Measurements from ENCODE around the gene PLK1. TPM values are rescaled to one million over a fixed set of nuclear protein-coding genes. Genes with fewer than 3 reads are reported as not detected.
"Not testable (repeated sequence)": the region's sequence is repeated elsewhere in the genome, so short reads cannot be mapped to it uniquely, and the experiment has no call there.

Gene PLK1
- total and polyA plus RNA-seq, 4 donors = 4.4 to 20.1 (median 13.5) TPM

DNA sequence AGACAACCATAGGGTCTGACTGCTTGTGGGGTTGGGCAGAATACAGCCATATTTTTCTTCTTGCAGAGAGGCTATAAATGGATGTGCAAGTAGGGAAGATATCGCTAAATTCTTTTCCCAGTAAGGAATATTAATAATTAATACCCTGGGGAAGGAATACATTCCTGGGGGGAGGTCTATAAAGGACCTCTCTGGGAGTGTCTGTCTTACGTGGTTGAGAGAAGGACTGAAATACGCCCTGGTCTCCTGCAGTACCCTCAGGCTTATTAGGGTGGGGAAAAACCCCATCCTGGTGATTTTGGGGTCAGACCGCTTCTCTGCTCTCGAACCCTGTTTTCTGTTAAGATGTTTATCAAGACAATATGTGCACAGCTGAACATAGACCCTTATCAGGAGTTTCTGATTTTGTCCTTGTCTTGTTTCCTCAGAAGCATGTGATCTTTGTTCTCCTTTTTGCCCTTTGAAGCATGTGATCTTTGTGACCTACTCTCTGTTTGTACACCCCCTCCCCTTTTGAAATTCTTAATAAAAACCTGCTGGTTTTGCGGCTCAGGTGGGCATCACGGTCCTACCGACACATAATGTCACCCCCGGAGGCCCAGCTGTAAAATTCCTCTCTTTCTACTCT is 44.0 kb downstream of the PLK1 start:
- not testable (repeated sequence) for H3K36me3 ChIP-seq (ENCODE audit: control insufficient read depth, insufficient read depth, low read length); H3K27ac ChIP-seq (ENCODE audit: low read depth, low read length); DNase-seq (ENCODE audit: low read depth in 4 of 6, low spot score in 6 of 6); H3K27me3 ChIP-seq (ENCODE audit: control insufficient read depth, insufficient read depth, low read length); H3K9me3 ChIP-seq (ENCODE audit: control insufficient read depth, insufficient read depth, low read length); H3K4me1 ChIP-seq (ENCODE audit: control insufficient read depth, insufficient read depth, low read length); H3K4me3 ChIP-seq (ENCODE audit: low read depth, low read length)
- 85% methylated on average over 2 of the region's 9 CpGs for WGBS (ENCODE audit: insufficient coverage)

DNA sequence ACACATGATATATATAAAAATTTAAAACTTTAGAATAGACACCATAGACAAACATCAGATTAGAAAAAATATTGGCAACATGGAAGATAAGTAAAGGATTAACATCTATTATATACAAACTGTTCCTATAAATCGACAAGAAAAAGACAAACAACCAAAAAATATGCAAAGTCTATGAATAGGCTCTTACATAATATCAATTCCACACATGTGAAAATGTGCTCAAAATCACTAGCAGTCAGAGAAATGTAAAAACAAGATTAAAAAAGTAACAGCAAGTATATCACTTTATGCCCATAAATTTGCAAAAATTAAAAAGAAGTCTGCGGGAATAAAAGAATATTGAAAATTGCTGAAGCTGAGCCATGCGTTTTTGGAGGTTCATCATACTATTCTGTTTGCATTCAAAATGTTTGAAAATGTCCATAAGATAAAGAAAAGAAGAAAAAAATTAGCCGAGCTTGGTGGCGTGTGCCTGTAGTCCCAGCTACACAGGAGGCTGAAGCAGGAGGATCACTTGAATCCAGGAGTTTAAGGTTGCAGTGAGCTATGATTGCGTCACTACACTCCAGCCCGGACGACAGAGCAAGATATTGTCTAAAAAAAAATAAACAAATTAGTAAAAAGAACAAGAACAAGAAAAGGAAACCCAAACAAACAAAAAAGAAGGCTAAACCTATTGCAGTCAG is 45.6 kb downstream of the PLK1 start:
- DNase-seq (ENCODE audit: low read depth in 4 of 6, low spot score in 6 of 6) = peak in 1 of 6 donors; percentile 45
- H3K36me3 ChIP-seq (ENCODE audit: control insufficient read depth, insufficient read depth, low read length) = no peaks in the 10 kb centered on the region
- H3K4me3 ChIP-seq (ENCODE audit: low read depth, low read length) = no peak overlapping the region
- H3K9me3 ChIP-seq (ENCODE audit: control insufficient read depth, insufficient read depth, low read length) = no peaks in the 10 kb centered on the region
- H3K27ac ChIP-seq (ENCODE audit: low read depth, low read length) = no peak overlapping the region
- H3K27me3 ChIP-seq (ENCODE audit: control insufficient read depth, insufficient read depth, low read length) = no peaks in the 10 kb centered on the region
- peaks cover 3% of the 10 kb centered on the region for H3K4me1 ChIP-seq (ENCODE audit: control insufficient read depth, insufficient read depth, low read length)
- WGBS (ENCODE audit: insufficient coverage) = 100% methylated on average over 2 of the region's 8 CpGs

- Histone ChIP-seq H3K27ac (ENCODE audit: low read depth, low read length) (no peak overlapping the region), H3K36me3 (ENCODE audit: control insufficient read depth, insufficient read depth, low read length) (no peaks in the 10 kb centered on the region), H3K4me1 (ENCODE audit: control insufficient read depth, insufficient read depth, low read length) (peaks cover 3% of the 10 kb centered on the region), H3K9me3 (ENCODE audit: control insufficient read depth, insufficient read depth, low read length) (no peaks in the 10 kb centered on the region), H3K27me3 (ENCODE audit: control insufficient read depth, insufficient read depth, low read length) (no peaks in the 10 kb centered on the region), H3K4me3 (ENCODE audit: low read depth, low read length) (no peak overlapping the region)
- WGBS (ENCODE audit: insufficient coverage) = no CpG with 5 or more reads among the region's 3 CpGs
- no peak for DNase-seq (ENCODE audit: low read depth in 4 of 6, low spot score in 6 of 6)
These were observed 46.1 kb downstream of the PLK1 start for GRCh38 chr16:23724785-23725131.

GRCh38 chr16:23726710-23727109 is 48.0 kb downstream of the PLK1 start:
- peak in 1 of 6 donors; percentile 31 for DNase-seq (ENCODE audit: low read depth in 4 of 6, low spot score in 6 of 6)
- WGBS (ENCODE audit: insufficient coverage) = 57% methylated on average over 2 of the region's 3 CpGs
- Histone ChIP-seq H3K4me1 (ENCODE audit: control insufficient read depth, insufficient read depth, low read length) (peaks cover 3% of the 10 kb centered on the region), H3K27me3 (ENCODE audit: control insufficient read depth, insufficient read depth, low read length) (no peaks in the 10 kb centered on the region), H3K27ac (ENCODE audit: low read depth, low read length) (no peak overlapping the region), H3K9me3 (ENCODE audit: control insufficient read depth, insufficient read depth, low read length) (no peaks in the 10 kb centered on the region), H3K36me3 (ENCODE audit: control insufficient read depth, insufficient read depth, low read length) (no peaks in the 10 kb centered on the region), H3K4me3 (ENCODE audit: low read depth, low read length) (no peak overlapping the region)

DNA sequence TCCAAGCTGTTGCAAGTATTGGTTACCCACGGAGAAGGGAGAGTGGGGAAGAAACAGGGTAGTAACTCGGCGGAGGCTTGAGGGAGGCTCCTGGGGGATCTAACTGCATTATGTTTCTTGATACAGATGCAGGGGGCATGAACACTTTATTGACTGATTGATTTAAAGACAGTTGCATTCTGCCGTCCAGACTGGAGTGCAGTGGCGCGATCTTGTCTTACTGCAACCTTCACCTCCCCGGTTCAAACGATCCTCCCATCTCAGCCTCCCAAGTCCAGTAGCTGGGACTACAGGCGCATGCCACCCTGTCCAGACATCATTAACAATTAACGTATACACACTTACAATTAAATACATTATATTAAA is 49.4 kb downstream of the PLK1 start:
- 13% methylated on average over 3 of the region's 10 CpGs for WGBS (ENCODE audit: insufficient coverage)
- Histone ChIP-seq H3K27me3 (ENCODE audit: control insufficient read depth, insufficient read depth, low read length) (no peaks in the 10 kb centered on the region), H3K27ac (ENCODE audit: low read depth, low read length) (no peak overlapping the region), H3K4me1 (ENCODE audit: control insufficient read depth, insufficient read depth, low read length) (peaks cover 3% of the 10 kb centered on the region), H3K4me3 (ENCODE audit: low read depth, low read length) (no peak overlapping the region), H3K36me3 (ENCODE audit: control insufficient read depth, insufficient read depth, low read length) (no peaks in the 10 kb centered on the region), H3K9me3 (ENCODE audit: control insufficient read depth, insufficient read depth, low read length) (no peaks in the 10 kb centered on the region)
- no peak for DNase-seq (ENCODE audit: low read depth in 4 of 6, low spot score in 6 of 6)

- DNase-seq (ENCODE audit: low read depth in 4 of 6, low spot score in 6 of 6) = no peak
- 79% methylated on average over 8 of the region's 12 CpGs for WGBS (ENCODE audit: insufficient coverage)
- Histone ChIP-seq H3K27ac (ENCODE audit: low read depth, low read length) (no peak overlapping the region), H3K36me3 (ENCODE audit: control insufficient read depth, insufficient read depth, low read length) (no peaks in the 10 kb centered on the region), H3K27me3 (ENCODE audit: control insufficient read depth, insufficient read depth, low read length) (no peaks in the 10 kb centered on the region), H3K4me1 (ENCODE audit: control insufficient read depth, insufficient read depth, low read length) (peaks cover 6% of the 10 kb centered on the region), H3K9me3 (ENCODE audit: control insufficient read depth, insufficient read depth, low read length) (no peaks in the 10 kb centered on the region), H3K4me3 (ENCODE audit: low read depth, low read length) (no peak overlapping the region)
These were observed 51.1 kb downstream of the PLK1 start for GRCh38 chr16:23729503-23730424.

DNA sequence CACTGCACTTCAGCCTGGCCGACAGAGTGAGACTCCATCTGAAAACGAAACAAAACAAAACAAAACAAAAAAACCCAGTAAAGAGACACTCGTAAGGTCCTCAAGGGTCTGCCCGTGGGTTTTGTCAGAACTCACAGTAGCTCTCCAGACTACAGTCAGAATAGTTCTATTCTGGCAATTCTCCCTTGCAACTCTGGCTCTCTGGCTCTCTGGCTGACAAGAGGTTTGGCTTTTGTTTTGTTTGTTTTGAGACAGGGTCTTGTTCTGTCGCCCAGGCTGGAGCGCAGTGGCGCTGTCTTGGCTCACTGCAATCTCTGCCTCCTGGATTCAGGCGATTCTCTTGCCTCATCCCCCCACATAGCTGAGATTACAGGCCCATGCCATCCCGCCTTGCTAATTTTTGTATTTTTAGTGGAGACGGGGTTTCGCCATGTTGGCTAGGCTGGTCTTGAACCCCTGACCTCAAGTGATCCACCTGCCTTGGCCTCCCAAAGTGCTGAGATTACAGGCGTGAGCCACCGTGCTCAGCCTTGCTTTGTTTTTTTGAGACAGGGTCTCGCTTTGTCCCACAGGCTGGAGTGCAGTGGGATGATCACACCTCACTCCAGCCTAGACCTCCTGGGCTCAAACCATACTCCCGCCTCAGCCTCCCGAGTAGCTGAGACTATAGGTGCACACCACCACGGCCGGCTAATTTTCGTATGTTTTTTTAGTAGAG is 55.6 kb downstream of the PLK1 start:
- Histone ChIP-seq H3K27me3 (ENCODE audit: control insufficient read depth, insufficient read depth, low read length) (no peaks in the 10 kb centered on the region), H3K36me3 (ENCODE audit: control insufficient read depth, insufficient read depth, low read length) (no peaks in the 10 kb centered on the region), H3K27ac (ENCODE audit: low read depth, low read length) (no peak overlapping the region), H3K9me3 (ENCODE audit: control insufficient read depth, insufficient read depth, low read length) (no peaks in the 10 kb centered on the region), H3K4me1 (ENCODE audit: control insufficient read depth, insufficient read depth, low read length) (peaks cover 3% of the 10 kb centered on the region), H3K4me3 (ENCODE audit: low read depth, low read length) (no peak overlapping the region)
- DNase-seq (ENCODE audit: low read depth in 4 of 6, low spot score in 6 of 6) = peak in 1 of 6 donors; percentile 63
- WGBS (ENCODE audit: insufficient coverage) = 80% methylated on average over 17 of the region's 19 CpGs

DNA sequence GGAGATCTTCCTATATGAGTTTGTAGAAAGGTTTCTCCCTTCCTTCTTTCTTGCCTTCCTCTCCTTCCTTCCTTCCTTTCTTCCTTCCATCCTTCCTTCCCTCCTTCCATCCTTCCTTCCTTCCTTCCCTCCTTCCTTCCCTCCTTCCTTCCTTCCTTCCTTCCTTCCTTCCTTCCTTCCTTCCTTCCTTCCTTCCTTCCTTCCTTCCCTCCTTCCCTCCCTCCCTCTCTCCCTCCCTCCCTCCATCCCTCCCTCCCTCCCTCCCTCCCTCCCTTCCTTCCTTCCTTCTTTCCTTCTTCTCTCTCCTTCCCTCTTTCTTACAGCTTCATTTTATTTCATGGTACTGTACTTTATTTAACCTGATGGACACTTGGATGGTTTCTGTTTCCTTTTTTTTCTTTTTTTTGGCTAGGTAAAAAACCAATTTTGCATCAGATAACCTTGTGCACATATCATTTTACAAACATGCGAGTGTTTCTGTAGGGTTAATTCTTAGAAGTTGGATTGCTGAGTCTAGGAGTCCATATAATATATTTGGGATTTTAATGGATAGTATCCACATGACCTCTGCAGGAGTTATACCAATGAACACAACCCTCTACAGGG is 58.8 kb downstream of the PLK1 start:
- no CpG with 5 or more reads among the region's 1 CpG for WGBS (ENCODE audit: insufficient coverage)

DNA sequence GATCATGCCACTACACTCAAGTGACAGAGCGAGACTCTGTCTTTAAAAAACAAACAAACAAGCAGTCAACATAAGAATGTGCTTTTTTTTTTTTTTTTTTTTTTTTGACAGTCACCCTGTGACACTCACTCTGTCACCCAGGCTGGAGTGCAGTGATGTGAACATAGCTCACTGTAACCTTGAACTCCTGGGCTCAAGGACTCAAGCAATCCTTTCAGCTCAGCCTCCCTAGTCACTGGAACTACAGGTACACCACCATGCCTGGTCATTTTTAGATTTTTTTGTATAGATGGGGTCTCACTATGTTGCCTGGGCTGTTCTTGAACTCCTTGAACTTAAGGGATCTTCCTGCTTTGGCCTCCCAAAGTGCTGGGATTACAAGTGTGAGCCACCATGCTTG is 60.8 kb downstream of the PLK1 start:
- no peak for DNase-seq (ENCODE audit: low read depth in 4 of 6, low spot score in 6 of 6)
- Histone ChIP-seq H3K4me3 (ENCODE audit: low read depth, low read length) (no peak overlapping the region), H3K36me3 (ENCODE audit: control insufficient read depth, insufficient read depth, low read length) (no peaks in the 10 kb centered on the region), H3K27me3 (ENCODE audit: control insufficient read depth, insufficient read depth, low read length) (no peaks in the 10 kb centered on the region), H3K27ac (ENCODE audit: low read depth, low read length) (no peak overlapping the region), H3K4me1 (ENCODE audit: control insufficient read depth, insufficient read depth, low read length) (no peaks in the 10 kb centered on the region), H3K9me3 (ENCODE audit: control insufficient read depth, insufficient read depth, low read length) (no peaks in the 10 kb centered on the region)
- WGBS (ENCODE audit: insufficient coverage) = no CpG with 5 or more reads among the region's 1 CpG

More for the DNA sequence above, 58.8 kb downstream of the PLK1 start:
- not testable (repeated sequence) for DNase-seq (ENCODE audit: low read depth in 4 of 6, low spot score in 6 of 6); H3K36me3 ChIP-seq (ENCODE audit: control insufficient read depth, insufficient read depth, low read length); H3K4me1 ChIP-seq (ENCODE audit: control insufficient read depth, insufficient read depth, low read length); H3K4me3 ChIP-seq (ENCODE audit: low read depth, low read length); H3K9me3 ChIP-seq (ENCODE audit: control insufficient read depth, insufficient read depth, low read length); H3K27me3 ChIP-seq (ENCODE audit: control insufficient read depth, insufficient read depth, low read length); H3K27ac ChIP-seq (ENCODE audit: low read depth, low read length)
